ENCODE data around the gene CIB4.

Gene CIB4

GRCh38 chr2:26612034-26612433, 29.1 kb downstream of the CIB4 start:
- Histone ChIP-seq H3K9ac (peak overlapping the region in 4 of 11 experiments; percentile 0 to 28 (median 26); a peak in 1 of 22 replicates), H3K9me3 (replicated peaks in 1 of 11) (no peaks in the 10 kb centered on the region), H3K27me3 (no peaks in the 10 kb centered on the region), H3K36me3 (no peaks in the 10 kb centered on the region), H3K4me2 (peak overlapping the region; percentile 58 to 93 (median 87)), H3K4me1 (peaks cover 57 to 91% (median 86%) of the 10 kb centered on the region in 10 experiments), H3K4me3 (no peak overlapping the region), H3K27ac (peak overlapping the region in 7 of 11 experiments; percentile 12 to 57 (median 42); a peak in 10 of 22 replicates), H4K20me1 (no peaks in the 10 kb centered on the region)
- TF ChIP-seq Cebpa-rat (IDR thresholded peaks at IDR 0.05), result no peak

- H3K9me3 ChIP-seq (replicated peaks in 1 of 11), result no peaks in the 10 kb centered on the region
- no peak for TF ChIP-seq Cebpa-rat (IDR thresholded peaks at IDR 0.05)
- peak overlapping the region; percentile 64 to 93 (median 87) for H3K4me2 ChIP-seq
- H3K36me3 ChIP-seq, result no peaks in the 10 kb centered on the region
- H3K4me1 ChIP-seq, result peaks cover 57 to 96% (median 88%) of the 10 kb centered on the region in 10 experiments
- peak overlapping the region in 9 of 11 experiments; percentile 31 to 79 (median 67); a peak in 14 of 22 replicates for H3K9ac ChIP-seq
- no peaks in the 10 kb centered on the region for H3K27me3 ChIP-seq
- H3K4me3 ChIP-seq, result 0 out of 20 replicates have a peak overlapping the region, but pooled peaks of 1 of the 10 experiments have one; percentile 12
- no peaks in the 10 kb centered on the region for H4K20me1 ChIP-seq
- H3K27ac ChIP-seq, result peak overlapping the region in 10 of 11 experiments; percentile 21 to 92 (median 79); a peak in 19 of 22 replicates
These were observed 30.4 kb downstream of the CIB4 start for GRCh38 chr2:26610504-26611335.

- H3K4me3 ChIP-seq, result 0 out of 20 replicates have a peak overlapping the region, but pooled peaks of 1 of the 10 experiments have one; percentile 12
- H3K4me1 ChIP-seq, result peaks cover 57 to 90% (median 81%) of the 10 kb centered on the region in 10 experiments
- H3K9me3 ChIP-seq (replicated peaks in 1 of 11), result no peaks in the 10 kb centered on the region
These were observed 31.3 kb downstream of the CIB4 start for GRCh38 chr2:26609839-26610277.

GRCh38 chr2:26609205-26609631, 31.9 kb downstream of the CIB4 start:
- peaks cover 0 to 6% (median 4%) of the 10 kb centered on the region in 11 experiments; a peak in 14 of 22 replicates for H3K9me3 ChIP-seq (replicated peaks in 1 of 11)
- TF ChIP-seq Cebpa-rat (IDR thresholded peaks at IDR 0.05), result no peak
- peak overlapping the region in 9 of 11 experiments; percentile 15 to 79 (median 67); a peak in 17 of 22 replicates for H3K9ac ChIP-seq
- peaks cover 56 to 83% (median 75%) of the 10 kb centered on the region in 10 experiments for H3K4me1 ChIP-seq
- no peak overlapping the region for H3K4me3 ChIP-seq
- peak overlapping the region in 10 of 11 experiments; percentile 21 to 92 (median 79); a peak in 20 of 22 replicates for H3K27ac ChIP-seq
- H3K4me2 ChIP-seq, result peak overlapping the region; percentile 64 to 93 (median 87)
- no peaks in the 10 kb centered on the region for H4K20me1 ChIP-seq
- no peaks in the 10 kb centered on the region for H3K36me3 ChIP-seq
- no peaks in the 10 kb centered on the region for H3K27me3 ChIP-seq

More at GRCh38 chr2:26609839-26610277, 31.3 kb downstream of the CIB4 start:
- no peaks in the 10 kb centered on the region for H4K20me1 ChIP-seq
- no peaks in the 10 kb centered on the region for H3K27me3 ChIP-seq
- TF ChIP-seq Cebpa-rat (IDR thresholded peaks at IDR 0.05), result no peak
- H3K36me3 ChIP-seq, result no peaks in the 10 kb centered on the region
- peak overlapping the region; percentile 64 to 93 (median 87) for H3K4me2 ChIP-seq
- peak overlapping the region in 9 of 11 experiments; percentile 31 to 79 (median 67); a peak in 18 of 22 replicates for H3K9ac ChIP-seq
- peak overlapping the region in 10 of 11 experiments; percentile 21 to 92 (median 79); a peak in 19 of 22 replicates for H3K27ac ChIP-seq

- no peaks in the 10 kb centered on the region for H3K27me3 ChIP-seq
- H3K4me3 ChIP-seq, result no peak overlapping the region
- TF ChIP-seq Cebpa-rat (IDR thresholded peaks at IDR 0.05), result no peak
- no peaks in the 10 kb centered on the region for H3K36me3 ChIP-seq
- peak overlapping the region in 6 of 11 experiments; percentile 10 to 79 (median 74); a peak in 10 of 22 replicates for H3K9ac ChIP-seq
- H4K20me1 ChIP-seq, result no peaks in the 10 kb centered on the region
- peaks cover 0 to 13% (median 10%) of the 10 kb centered on the region in 11 experiments; a peak in 14 of 22 replicates for H3K9me3 ChIP-seq (replicated peaks in 1 of 11)
- peak overlapping the region in 9 of 11 experiments; percentile 21 to 92 (median 82); a peak in 14 of 22 replicates for H3K27ac ChIP-seq
- H3K4me1 ChIP-seq, result peaks cover 50 to 77% (median 68%) of the 10 kb centered on the region in 10 experiments
- peak overlapping the region; percentile 64 to 93 (median 87) for H3K4me2 ChIP-seq
These were observed 32.6 kb downstream of the CIB4 start for GRCh38 chr2:26608557-26608956.

- Histone ChIP-seq H3K27ac (peak overlapping the region in 1 of 11 experiments; percentile 89; a peak in 1 of 22 replicates), H3K4me3 (no peak overlapping the region), H4K20me1 (no peaks in the 10 kb centered on the region), H3K27me3 (no peaks in the 10 kb centered on the region), H3K9me3 (replicated peaks in 1 of 11) (peaks cover 0 to 13% (median 10%) of the 10 kb centered on the region in 11 experiments; a peak in 14 of 22 replicates), H3K36me3 (no peaks in the 10 kb centered on the region), H3K4me1 (peaks cover 41 to 68% (median 60%) of the 10 kb centered on the region in 10 experiments), H3K4me2 (peak overlapping the region in 9 of 11 experiments; percentile 73 to 93 (median 90); a peak in 15 of 22 replicates), H3K9ac (no peak overlapping the region)
- no peak for TF ChIP-seq Cebpa-rat (IDR thresholded peaks at IDR 0.05)
These were observed 33.5 kb downstream of the CIB4 start for GRCh38 chr2:26607698-26608097.

GRCh38 chr2:26606847-26607190, 34.3 kb downstream of the CIB4 start:
- Histone ChIP-seq H3K9ac (no peak overlapping the region), H3K4me1 (peaks cover 32 to 59% (median 51%) of the 10 kb centered on the region in 10 experiments), H3K4me2 (peak overlapping the region in 2 of 11 experiments; percentile 6 to 9; a peak in 2 of 22 replicates), H3K27me3 (no peaks in the 10 kb centered on the region), H3K27ac (no peak overlapping the region), H3K4me3 (no peak overlapping the region), H4K20me1 (no peaks in the 10 kb centered on the region), H3K9me3 (replicated peaks in 1 of 11) (peaks cover 0 to 13% (median 10%) of the 10 kb centered on the region in 11 experiments; a peak in 14 of 22 replicates), H3K36me3 (no peaks in the 10 kb centered on the region)
- no peak for TF ChIP-seq Cebpa-rat (IDR thresholded peaks at IDR 0.05)

- Histone ChIP-seq H4K20me1 (no peaks in the 10 kb centered on the region), H3K4me1 (peaks cover 31 to 53% (median 45%) of the 10 kb centered on the region in 10 experiments), H3K4me2 (peak overlapping the region in 2 of 11 experiments; percentile 6 to 9; a peak in 3 of 22 replicates), H3K27me3 (no peaks in the 10 kb centered on the region), H3K9ac (no peak overlapping the region), H3K36me3 (no peaks in the 10 kb centered on the region), H3K9me3 (replicated peaks in 1 of 11) (peaks cover 0 to 13% (median 10%) of the 10 kb centered on the region in 11 experiments; a peak in 14 of 22 replicates), H3K27ac (0 out of 22 replicates have a peak overlapping the region, but pooled peaks of 1 of the 11 experiments have one; percentile 26), H3K4me3 (no peak overlapping the region)
- TF ChIP-seq Cebpa-rat (IDR thresholded peaks at IDR 0.05), result no peak
These were observed 34.9 kb downstream of the CIB4 start for GRCh38 chr2:26605999-26606846.

Data from BLaER1 treated with 17β-estradiol and CSF1 and Interleukin-3, amounts not matched to agents 10 nM and 100 nM (cell line).